DMS53 treated with DMSO at 0.1 percent for 48 hours (cell line): Measurements from ENCODE around the gene OST4.

ENCODE experiments used
- DNase-seq: peaks from one replicate; lab custom pipeline; 2025; ENCODE audit not compliant: unreplicated experiment; lab: John Stamatoyannopoulos, UW

Gene OST4

DNA sequence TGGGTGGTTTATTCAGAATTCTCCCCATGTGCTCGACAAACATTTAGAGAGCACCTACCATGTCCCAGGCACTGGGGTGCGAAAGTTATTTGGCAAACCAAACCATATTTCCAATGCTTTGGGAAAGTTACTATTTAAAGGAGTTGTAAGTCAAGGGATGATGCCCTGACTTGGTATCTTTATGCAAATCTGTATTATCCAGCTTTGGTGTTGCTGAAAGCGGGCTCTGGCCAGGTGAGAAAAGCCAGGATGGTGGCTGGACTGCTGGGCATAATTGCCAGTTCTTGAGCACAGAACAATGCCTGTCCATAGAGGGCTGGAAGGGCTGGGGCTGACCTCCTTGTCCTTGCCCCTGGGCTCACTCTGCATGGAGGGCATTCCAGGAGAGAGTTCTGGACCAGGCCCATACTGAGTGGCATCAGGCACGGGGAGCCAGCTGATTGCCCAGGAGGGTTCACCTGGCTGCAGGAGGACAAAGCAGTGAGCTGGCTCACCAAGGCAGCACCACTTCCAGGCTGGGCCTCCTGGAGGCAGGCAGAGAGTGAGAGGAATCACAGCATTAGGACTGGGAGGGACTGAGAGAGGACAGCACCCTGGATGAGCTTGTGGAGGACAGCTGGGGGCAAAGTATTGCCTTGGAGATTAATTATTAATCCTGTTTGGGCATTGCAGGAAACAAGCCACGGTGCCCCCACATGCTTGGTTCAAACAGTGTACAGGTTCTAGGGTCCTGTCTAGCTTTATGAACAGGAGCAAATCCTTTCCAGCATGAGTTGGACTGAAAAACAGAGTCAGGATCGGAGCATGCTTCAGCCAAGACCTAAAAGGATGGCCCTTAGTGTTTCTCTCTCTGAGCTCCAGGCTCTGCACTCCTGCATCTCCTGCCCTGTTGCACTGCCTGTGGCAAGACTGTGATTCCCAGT, 22.2 kb upstream of the OST4 start:
- DNase-seq: no peak

DNA sequence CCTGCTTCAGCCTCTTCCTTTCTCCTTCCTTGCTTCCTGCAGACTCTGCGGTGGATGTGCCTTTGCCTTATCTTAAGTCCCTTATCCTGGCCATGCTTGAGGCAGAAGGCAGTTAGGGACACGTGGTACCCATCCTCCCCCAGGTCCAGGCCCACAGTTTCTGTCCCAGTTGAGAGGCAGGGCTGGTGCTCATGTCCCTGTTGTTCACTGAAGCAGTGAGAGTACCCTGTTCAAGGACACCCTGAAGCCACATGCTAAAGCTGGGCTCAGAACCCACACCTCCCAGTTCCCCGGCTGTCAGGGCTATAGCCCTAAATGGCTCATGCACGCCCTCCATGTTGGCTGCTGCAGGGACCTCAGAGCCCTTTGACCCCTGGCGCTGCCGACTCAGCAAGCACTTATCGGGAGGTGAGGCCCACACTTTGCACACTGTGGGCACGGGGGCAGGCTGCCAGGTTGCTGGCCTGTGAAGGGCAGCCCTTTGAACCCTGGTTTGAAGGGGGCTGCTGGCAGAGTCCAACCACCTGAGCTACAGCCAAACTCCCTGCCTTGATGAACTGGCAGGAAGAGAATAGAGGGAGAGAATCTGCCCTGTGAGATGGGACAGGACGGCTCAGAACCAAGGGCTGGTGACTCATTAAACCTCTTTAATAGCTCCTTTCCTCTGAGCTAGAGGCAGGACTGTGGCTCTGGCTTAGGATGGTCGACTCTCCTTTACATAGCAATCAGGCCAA, 21.4 kb upstream of the OST4 start:
- DNase-seq: no peak

GRCh38 chr2:27091746-27092695, 20.6 kb upstream of the OST4 start:
- DNase-seq: no peak

DNA sequence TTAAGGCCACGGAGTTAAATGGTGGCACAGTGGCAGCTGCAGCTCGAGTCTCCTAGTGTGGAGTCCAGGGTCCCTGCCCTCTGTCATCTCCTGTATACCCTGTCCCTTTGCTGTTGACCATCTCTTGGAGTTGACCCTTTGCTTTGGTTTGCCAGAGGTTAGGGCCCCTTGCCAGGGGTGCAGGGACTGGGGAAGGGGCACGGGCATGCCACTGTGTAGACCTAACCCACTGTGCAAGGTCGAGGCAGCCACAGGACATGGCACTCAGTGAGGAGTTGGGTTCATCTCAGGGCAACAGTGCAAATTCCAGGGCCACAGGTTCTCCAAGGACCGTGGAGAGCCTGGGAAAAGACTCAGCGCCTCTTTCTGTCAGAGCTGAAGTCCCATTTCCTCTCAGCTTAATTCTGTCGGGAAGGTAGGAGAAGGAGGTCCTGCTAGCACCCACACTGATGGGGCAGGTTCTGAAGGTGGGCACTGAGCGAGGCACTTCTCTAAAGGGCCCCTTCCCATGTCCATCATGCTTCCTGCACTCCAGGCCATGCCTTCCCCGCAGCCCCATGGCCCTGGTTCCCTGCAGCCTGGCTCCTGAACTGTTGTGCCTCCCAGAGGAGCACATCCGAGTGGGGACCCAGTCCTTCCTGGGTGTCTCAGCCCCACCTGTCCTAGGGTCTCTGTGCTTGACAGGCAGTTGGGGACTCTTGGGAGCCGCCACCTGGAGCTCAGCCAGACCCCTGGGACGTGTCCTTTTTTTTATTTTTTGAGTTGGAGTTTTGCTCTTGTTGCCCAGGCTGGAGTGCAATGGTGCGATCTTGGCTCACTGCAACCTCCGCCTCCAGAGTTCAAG, 17.9 kb upstream of the OST4 start:
- no peak for DNase-seq

- no peak for DNase-seq
Measured at GRCh38 chr2:27088634-27089033, 17.2 kb upstream of the OST4 start.

DNA sequence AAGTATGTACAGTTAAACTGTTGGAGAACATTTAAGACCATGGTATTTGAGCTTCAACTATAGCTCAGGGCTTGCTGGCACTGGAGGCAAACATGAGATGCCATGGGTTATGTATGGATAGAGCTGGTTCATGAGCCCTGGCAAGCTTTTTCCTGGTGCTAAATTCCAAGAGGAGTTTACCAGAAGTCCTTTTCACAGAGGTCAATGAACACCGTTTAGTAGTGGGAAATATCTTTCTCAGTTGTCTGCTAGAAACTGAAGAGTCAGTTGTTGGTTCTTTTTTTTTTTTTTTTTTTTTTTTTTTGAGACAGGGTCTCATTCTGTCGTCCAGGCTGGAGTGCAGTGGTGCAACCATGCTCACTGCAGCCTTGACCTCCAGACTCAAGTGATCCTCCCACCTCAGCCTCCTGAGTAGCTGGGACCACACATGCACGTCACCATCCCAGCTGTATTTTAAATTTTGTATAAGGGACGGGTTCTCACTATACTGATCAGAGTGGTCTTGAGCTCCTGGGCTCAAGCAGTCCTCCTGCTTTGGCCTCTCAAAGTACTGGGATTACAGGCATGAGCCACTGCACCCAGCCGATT, 16.5 kb upstream of the OST4 start:
- no peak for DNase-seq

- DNase-seq: peak; percentile 38
Measured at GRCh38 chr2:27086724-27087593, 15.5 kb upstream of the OST4 start, which contains the start of gene KHK. Gene KHK (plus strand): TSS chr2:27086772. CDS start chr2:27087260, 488 bp downstream.

DNA sequence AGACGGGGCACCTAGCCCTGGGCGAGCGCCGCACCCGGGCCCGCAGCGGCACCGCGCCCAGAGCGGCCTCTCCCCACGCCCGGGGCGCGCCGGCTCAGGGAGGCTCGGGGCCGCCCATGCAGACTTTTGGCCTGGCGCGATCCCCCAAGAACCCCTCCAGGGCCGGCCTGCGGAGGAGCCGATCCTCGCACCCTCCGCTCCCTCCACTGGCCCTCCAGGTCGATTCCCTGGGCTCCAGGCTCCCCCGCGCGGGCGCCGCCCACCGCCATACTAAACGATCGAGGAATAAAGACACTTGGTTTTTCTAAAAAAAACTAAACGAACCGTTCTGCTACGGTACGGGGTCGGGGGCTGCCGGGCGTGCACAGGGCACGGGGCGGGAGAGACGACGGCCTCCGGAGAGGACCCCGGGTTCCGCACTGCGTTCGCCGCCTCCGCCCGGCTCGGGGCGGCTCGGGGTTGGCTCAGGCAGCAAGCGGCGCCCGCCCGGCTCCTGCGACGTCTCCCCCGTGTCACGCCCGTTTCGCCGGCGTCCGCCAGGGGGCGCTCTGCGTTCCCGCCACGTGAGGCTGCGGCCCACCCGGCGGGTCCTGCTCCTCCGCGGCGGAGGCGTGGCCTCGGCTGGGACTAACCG, 14.8 kb upstream of the OST4 start:
- peak; percentile 76 for DNase-seq

- DNase-seq: peak; percentile 7
Measured at GRCh38 chr2:27085673-27086089, 14.2 kb upstream of the OST4 start.

- no peak for DNase-seq
Measured at GRCh38 chr2:27085062-27085672, 13.7 kb upstream of the OST4 start.

GRCh38 chr2:27084297-27085061, 13.0 kb upstream of the OST4 start:
- DNase-seq: no peak

DNA sequence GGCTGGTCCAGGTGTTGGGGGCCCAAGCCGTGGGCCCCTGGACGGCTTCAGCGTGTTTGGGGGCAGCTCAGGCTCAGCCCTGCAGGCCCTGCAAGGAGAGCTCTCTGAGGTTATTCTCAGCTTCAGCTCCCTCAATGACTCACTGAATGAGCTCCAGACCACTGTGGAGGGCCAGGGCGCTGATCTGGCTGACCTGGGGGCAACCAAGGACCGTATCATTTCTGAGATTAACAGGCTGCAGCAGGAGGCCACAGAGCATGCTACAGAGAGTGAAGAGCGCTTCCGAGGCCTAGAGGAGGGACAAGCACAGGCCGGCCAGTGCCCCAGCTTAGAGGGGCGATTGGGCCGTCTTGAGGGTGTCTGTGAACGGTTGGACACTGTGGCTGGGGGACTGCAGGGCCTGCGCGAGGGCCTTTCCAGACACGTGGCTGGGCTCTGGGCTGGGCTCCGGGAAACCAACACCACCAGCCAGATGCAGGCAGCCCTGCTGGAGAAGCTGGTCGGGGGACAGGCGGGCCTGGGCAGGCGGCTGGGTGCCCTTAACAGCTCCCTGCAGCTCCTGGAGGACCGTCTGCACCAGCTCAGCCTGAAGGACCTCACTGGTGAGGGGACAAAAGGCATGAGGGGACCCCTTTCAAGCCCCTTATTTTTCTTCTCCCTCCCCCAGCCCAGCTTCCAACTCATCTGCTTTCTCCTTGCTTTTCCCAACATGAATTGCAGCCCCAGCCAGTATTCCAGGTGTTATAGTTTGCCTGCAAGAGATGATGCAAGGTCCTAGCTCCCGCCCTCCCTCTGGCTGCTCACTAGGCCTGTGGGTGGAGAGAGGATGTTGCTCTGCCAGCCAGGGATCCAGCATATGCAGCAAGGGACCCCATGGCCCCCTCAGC, 12.2 kb upstream of the OST4 start:
- no peak for DNase-seq

- no peak for DNase-seq
Measured at GRCh38 chr2:27082773-27083409, 11.4 kb upstream of the OST4 start.

GRCh38 chr2:27081984-27082772, 10.7 kb upstream of the OST4 start:
- no peak for DNase-seq

- no peak for DNase-seq
Measured at GRCh38 chr2:27080603-27080936, 9.1 kb upstream of the OST4 start.
